Measurements from ENCODE around the gene DAB1. TPM values are rescaled to one million over a fixed set of nuclear protein-coding genes. Genes with fewer than 3 reads are reported as not detected.

DAB1 gene
- total RNA-seq, 1 donor from 2014 or later: not detected

DNA sequence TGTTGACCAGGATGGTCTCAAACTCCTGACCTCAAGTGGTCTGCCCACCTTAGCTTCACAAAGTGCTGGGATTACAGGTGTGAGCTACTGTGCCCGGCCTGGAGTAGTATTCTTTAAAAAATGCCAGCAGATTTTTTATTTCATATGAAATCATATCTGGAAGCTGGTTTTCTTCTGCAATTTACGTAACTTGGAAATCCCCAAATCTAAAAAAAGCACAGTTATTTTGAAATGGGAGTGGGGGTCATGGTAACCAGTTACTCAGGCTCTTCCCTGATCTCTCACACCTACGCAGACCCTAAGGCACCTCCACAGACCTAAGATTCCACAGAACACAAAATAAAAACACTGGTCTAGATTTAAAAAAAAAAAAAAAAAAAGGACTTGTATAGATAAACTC lies 219.8 kb downstream of the DAB1 start:
- Mint-ChIP-seq H3K27me3 (ENCODE audit: low read depth) (peaks cover 2% of the 10 kb centered on the region), H3K36me3 (ENCODE audit: low read depth) (no peaks in the 10 kb centered on the region), H3K4me1 (ENCODE audit: low read depth) (no peaks in the 10 kb centered on the region)

DNA sequence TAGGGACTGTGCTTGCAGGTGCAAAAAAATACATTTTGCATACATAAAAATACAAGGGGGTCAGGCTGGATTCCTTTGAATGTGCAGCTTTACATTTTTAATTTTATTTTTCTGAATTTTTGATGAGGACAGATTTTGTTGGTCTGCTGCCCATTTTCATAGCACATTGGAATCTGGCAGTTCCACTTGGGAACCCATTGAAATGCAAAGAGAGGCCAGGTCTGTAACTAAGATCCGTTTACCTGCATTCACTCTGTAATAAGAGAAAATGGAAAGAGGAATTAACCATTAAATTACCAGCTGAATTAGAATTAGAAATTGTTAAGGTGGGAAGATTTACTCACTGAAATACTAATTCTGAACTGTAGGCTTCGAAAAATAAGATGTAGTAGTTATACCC lies 221.6 kb downstream of the DAB1 start:
- Mint-ChIP-seq H3K27ac (ENCODE audit: unreplicated experiment) (no peak overlapping the region), H3K27me3 (ENCODE audit: low read depth) (peaks cover 4% of the 10 kb centered on the region), H3K4me3 (ENCODE audit: unreplicated experiment) (no peak overlapping the region), H3K9me3 (ENCODE audit: low read depth) (peaks cover 3% of the 10 kb centered on the region), H3K36me3 (ENCODE audit: low read depth) (no peaks in the 10 kb centered on the region), H3K4me1 (ENCODE audit: low read depth) (no peaks in the 10 kb centered on the region)
- no peak for TF ChIP-seq CTCF (IDR thresholded peaks at IDR 0.05)
- no peak for DNase-seq (ENCODE audit: low spot score)

More for the DNA sequence above, 219.8 kb downstream of the DAB1 start:
- Mint-ChIP-seq H3K4me3 (ENCODE audit: unreplicated experiment) (no peak overlapping the region), H3K27ac (ENCODE audit: unreplicated experiment) (no peak overlapping the region), H3K9me3 (ENCODE audit: low read depth) (peaks cover 3% of the 10 kb centered on the region)
- no peak for DNase-seq (ENCODE audit: low spot score)
- no peak for TF ChIP-seq CTCF (IDR thresholded peaks at IDR 0.05)

DNA sequence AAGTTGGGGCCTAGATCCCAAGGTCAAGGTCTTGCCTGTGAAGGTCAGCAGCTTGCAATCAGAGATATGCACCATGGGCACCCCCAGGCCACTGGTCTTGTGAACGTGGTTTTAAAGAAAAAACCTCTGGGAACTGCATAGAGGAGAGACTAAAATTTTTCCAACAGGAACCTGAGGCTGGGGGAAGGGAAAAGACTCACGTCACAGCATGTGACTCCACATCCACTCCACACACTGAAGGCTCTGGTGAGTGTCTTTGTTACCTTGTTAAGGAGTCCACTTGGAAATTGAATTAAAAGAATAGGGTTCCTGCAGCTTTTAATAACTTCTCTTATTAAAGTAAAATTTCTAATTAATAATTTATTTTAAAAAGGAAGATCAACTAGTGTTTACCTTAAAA lies 224.9 kb downstream of the DAB1 start:
- no peak for DNase-seq (ENCODE audit: low spot score)
- peaks cover 12% of the 10 kb centered on the region for H3K27me3 Mint-ChIP-seq (ENCODE audit: low read depth)
- H3K4me1 Mint-ChIP-seq (ENCODE audit: low read depth): no peaks in the 10 kb centered on the region
- H3K27ac Mint-ChIP-seq (ENCODE audit: unreplicated experiment): no peak overlapping the region
- no peaks in the 10 kb centered on the region for H3K36me3 Mint-ChIP-seq (ENCODE audit: low read depth)
- H3K4me3 Mint-ChIP-seq (ENCODE audit: unreplicated experiment): no peak overlapping the region
- peaks cover 3% of the 10 kb centered on the region for H3K9me3 Mint-ChIP-seq (ENCODE audit: low read depth)
- TF ChIP-seq CTCF (IDR thresholded peaks at IDR 0.05): no peak

DNA sequence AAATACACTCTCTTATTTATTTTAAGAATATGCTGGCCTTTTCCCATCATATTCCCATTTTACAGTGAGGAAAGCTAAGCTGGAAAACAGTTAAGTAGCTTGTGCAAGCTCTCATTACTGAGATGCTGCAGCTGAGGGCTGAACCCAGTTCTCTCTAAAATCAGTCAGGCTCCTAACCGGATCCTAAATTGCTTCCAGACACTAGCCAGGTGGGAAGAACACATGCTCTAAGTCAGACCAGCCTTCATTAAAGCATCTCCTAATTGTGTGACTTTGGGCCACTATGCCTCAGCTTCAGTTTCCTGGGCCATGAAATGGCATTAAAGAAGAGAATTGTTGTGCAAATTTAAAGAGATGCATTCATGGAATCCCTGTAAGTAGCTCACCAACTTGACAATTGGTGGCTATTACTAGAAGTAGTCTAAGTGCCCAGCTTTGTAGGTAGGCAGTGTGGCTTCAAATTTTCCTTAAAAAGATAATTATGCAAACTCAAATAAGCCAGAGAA lies 228.4 kb downstream of the DAB1 start:
- no peak overlapping the region for H3K4me3 Mint-ChIP-seq (ENCODE audit: unreplicated experiment)
- no peaks in the 10 kb centered on the region for H3K9me3 Mint-ChIP-seq (ENCODE audit: low read depth)
- no peak for DNase-seq (ENCODE audit: low spot score)
- no peaks in the 10 kb centered on the region for H3K4me1 Mint-ChIP-seq (ENCODE audit: low read depth)
- H3K27me3 Mint-ChIP-seq (ENCODE audit: low read depth): peaks cover 10% of the 10 kb centered on the region
- TF ChIP-seq CTCF (IDR thresholded peaks at IDR 0.05): no peak
- no peak overlapping the region for H3K27ac Mint-ChIP-seq (ENCODE audit: unreplicated experiment)
- no peaks in the 10 kb centered on the region for H3K36me3 Mint-ChIP-seq (ENCODE audit: low read depth)

- Mint-ChIP-seq H3K4me1 (ENCODE audit: low read depth) (no peaks in the 10 kb centered on the region), H3K27me3 (ENCODE audit: low read depth) (peaks cover 8% of the 10 kb centered on the region)
Observed at GRCh38 chr1:57192222-57192621, 231.6 kb downstream of the DAB1 start.

More at GRCh38 chr1:57192222-57192621, 231.6 kb downstream of the DAB1 start:
- Mint-ChIP-seq H3K4me3 (ENCODE audit: unreplicated experiment) (no peak overlapping the region), H3K9me3 (ENCODE audit: low read depth) (no peaks in the 10 kb centered on the region), H3K27ac (ENCODE audit: unreplicated experiment) (no peak overlapping the region), H3K36me3 (ENCODE audit: low read depth) (no peaks in the 10 kb centered on the region)
- TF ChIP-seq CTCF (IDR thresholded peaks at IDR 0.05): no peak
- no peak for DNase-seq (ENCODE audit: low spot score)
